Neutrophil (primary cell): ENCODE results near the gene PADI3.

Experiments
- H3K27ac ChIP-seq: fragments of 200-600 bp; sonication (generic); 2 replicates; pipeline ENCODE4 v1.5.1; 2016; ENCODE audit warnings: mild to moderate bottlenecking, moderate library complexity
- H3K27me3 ChIP-seq: fragments of 200-600 bp; sonication (generic); 2 replicates; pipeline ENCODE4 v1.6.0; 2016; ENCODE audit warnings: mild to moderate bottlenecking
- H3K36me3 ChIP-seq: fragments of 200-600 bp; sonication (generic); 2 replicates; pipeline ENCODE4 v1.5.1; 2017
- H3K4me1 ChIP-seq, 2 experiments: fragments of 200-600 bp in 1 of 2; sonication (generic) in 1 of 2; 1 replicate in 1 of 2; 2 replicates in 1 of 2; pipeline versions ENCODE4 v1.5.1 to v1.6.1; 2013 to 2016; ENCODE audit warnings: low read depth in 1 of 2, low read length in 1 of 2, mild to moderate bottlenecking in 1 of 2, moderate library complexity in 1 of 2; ENCODE audit not compliant: control insufficient read depth in 1 of 2, insufficient read depth in 1 of 2
- H3K4me3 ChIP-seq, 2 experiments: fragments of 200-600 bp in 1 of 2; sonication (generic) in 1 of 2; 1 replicate in 1 of 2; 2 replicates in 1 of 2; pipeline ENCODE4 v1.5.1; 2013 to 2016; ENCODE audit warnings: low read depth in 1 of 2, low read length in 1 of 2, mild to moderate bottlenecking in 1 of 2, moderate library complexity in 1 of 2
- H3K9me3 ChIP-seq: fragments of 200-600 bp; sonication (generic); 2 replicates; pipeline ENCODE4 v1.5.1; 2016
- CTCF ChIP-seq: fragments of 200-600 bp; sonication (generic); IDR thresholded peaks from 2 replicates; pipeline ENCODE4 v1.5.1; 2016; ENCODE audit warnings: antibody characterized with exemption

The PADI3 gene

GRCh38 chr1:17290553-17290952, 41.7 kb downstream of the PADI3 start:
- H3K27me3 ChIP-seq = no peaks in the 10 kb centered on the region
- H3K27ac ChIP-seq = no peak overlapping the region
- TF ChIP-seq CTCF = no peak
- no peaks in the 10 kb centered on the region for H3K9me3 ChIP-seq
- H3K36me3 ChIP-seq = no peaks in the 10 kb centered on the region
- no peak overlapping the region for H3K4me3 ChIP-seq
- peaks cover 36 to 42% of the 10 kb centered on the region in 2 experiments for H3K4me1 ChIP-seq

GRCh38 chr1:17292299-17293160, 43.6 kb downstream of the PADI3 start:
- Histone ChIP-seq H3K9me3 (no peaks in the 10 kb centered on the region), H3K4me1 (peaks cover 28 to 35% of the 10 kb centered on the region in 2 experiments), H3K27me3 (no peaks in the 10 kb centered on the region), H3K4me3 (no peak overlapping the region), H3K27ac (no peak overlapping the region), H3K36me3 (no peaks in the 10 kb centered on the region)
- no peak for TF ChIP-seq CTCF

GRCh38 chr1:17293681-17294425, 45.0 kb downstream of the PADI3 start:
- TF ChIP-seq CTCF = no peak
- Histone ChIP-seq H3K27me3 (no peaks in the 10 kb centered on the region), H3K9me3 (no peaks in the 10 kb centered on the region), H3K27ac (peak overlapping the region; percentile 2), H3K36me3 (no peaks in the 10 kb centered on the region), H3K4me3 (no peak overlapping the region), H3K4me1 (peaks cover 22 to 25% of the 10 kb centered on the region in 2 experiments)

GRCh38 chr1:17295292-17295691, 46.4 kb downstream of the PADI3 start:
- no peak overlapping the region for H3K4me3 ChIP-seq
- TF ChIP-seq CTCF = no peak
- H3K27me3 ChIP-seq = no peaks in the 10 kb centered on the region
- no peak overlapping the region for H3K27ac ChIP-seq
- peaks cover 22 to 25% of the 10 kb centered on the region in 2 experiments for H3K4me1 ChIP-seq
- H3K36me3 ChIP-seq = no peaks in the 10 kb centered on the region
- no peaks in the 10 kb centered on the region for H3K9me3 ChIP-seq

GRCh38 chr1:17296086-17296485, 47.2 kb downstream of the PADI3 start:
- peak overlapping the region; percentile 35 for H3K27ac ChIP-seq
- H3K27me3 ChIP-seq = no peaks in the 10 kb centered on the region
- H3K9me3 ChIP-seq = no peaks in the 10 kb centered on the region
- H3K4me3 ChIP-seq = no peak overlapping the region
- TF ChIP-seq CTCF = no peak
- H3K36me3 ChIP-seq = no peaks in the 10 kb centered on the region
- H3K4me1 ChIP-seq = peaks cover 22 to 25% of the 10 kb centered on the region in 2 experiments
